ENCODE data around the gene GDF10. TPM values are rescaled to one million over a fixed set of nuclear protein-coding genes. Genes with fewer than 3 reads are reported as not detected.

GDF10 gene
- total RNA-seq, 1 experiment from 2014 or later: not detected

- intact Hi-C loops (cut with micrococcal nuclease): no loop called here
- peaks cover 13% of the 10 kb centered on the region for H3K27me3 Mint-ChIP-seq (ENCODE audit: insufficient read depth, unreplicated experiment)
- POLR2A ChIA-PET: no interaction called here
- no peaks in the 10 kb centered on the region for H3K9me3 Mint-ChIP-seq (ENCODE audit: unreplicated experiment)
- no peak overlapping the region for H3K4me3 Mint-ChIP-seq (ENCODE audit: unreplicated experiment)
- CTCF ChIA-PET: interaction anchor here (1.1 kb wide), 2 partner anchors 19 to 263 kb away, joined by 3 read pairs; no protein-coding TSS in a partner anchor
- TF ChIP-seq CTCF (IDR thresholded peaks at IDR 0.05; ENCODE audit: unreplicated experiment): no peak
- H3K36me3 Mint-ChIP-seq (ENCODE audit: insufficient read depth, unreplicated experiment): peaks cover 5% of the 10 kb centered on the region
- H3K4me1 Mint-ChIP-seq (ENCODE audit: insufficient read depth, unreplicated experiment): no peaks in the 10 kb centered on the region
- no peak for DNase-seq (ENCODE audit: unreplicated experiment)
- no peak overlapping the region for H3K27ac Mint-ChIP-seq (ENCODE audit: low read depth, unreplicated experiment)
- BruUV-seq (replicated peaks): no TSS peak
Observed at GRCh38 chr10:47288236-47288635, 11.8 kb upstream of the GDF10 start.

- no peak for TF ChIP-seq CTCF (IDR thresholded peaks at IDR 0.05; ENCODE audit: unreplicated experiment)
- peaks cover 13% of the 10 kb centered on the region for H3K27me3 Mint-ChIP-seq (ENCODE audit: insufficient read depth, unreplicated experiment)
- no peak for DNase-seq (ENCODE audit: unreplicated experiment)
- no TSS peak for BruUV-seq (replicated peaks)
- H3K9me3 Mint-ChIP-seq (ENCODE audit: unreplicated experiment): no peaks in the 10 kb centered on the region
- H3K36me3 Mint-ChIP-seq (ENCODE audit: insufficient read depth, unreplicated experiment): peaks cover 5% of the 10 kb centered on the region
- H3K27ac Mint-ChIP-seq (ENCODE audit: low read depth, unreplicated experiment): no peak overlapping the region
- ChIA-PET CTCF (interaction anchor here (0.6 to 1.1 kb wide), 5 partner anchors 8 to 264 kb away, joined by 3 read pairs; no protein-coding TSS in a partner anchor), POLR2A (no interaction called here)
- no peak overlapping the region for H3K4me3 Mint-ChIP-seq (ENCODE audit: unreplicated experiment)
- no peaks in the 10 kb centered on the region for H3K4me1 Mint-ChIP-seq (ENCODE audit: insufficient read depth, unreplicated experiment)
- intact Hi-C loops (cut with micrococcal nuclease): no loop called here
Observed at GRCh38 chr10:47288916-47289495, 11.0 kb upstream of the GDF10 start.

GRCh38 chr10:47289921-47290320 is 10.1 kb upstream of the GDF10 start:
- no TSS peak for BruUV-seq (replicated peaks)
- H3K4me1 Mint-ChIP-seq (ENCODE audit: insufficient read depth, unreplicated experiment): no peaks in the 10 kb centered on the region
- no peaks in the 10 kb centered on the region for H3K9me3 Mint-ChIP-seq (ENCODE audit: unreplicated experiment)
- H3K36me3 Mint-ChIP-seq (ENCODE audit: insufficient read depth, unreplicated experiment): peaks cover 5% of the 10 kb centered on the region
- peaks cover 21% of the 10 kb centered on the region for H3K27me3 Mint-ChIP-seq (ENCODE audit: insufficient read depth, unreplicated experiment)
- POLR2A ChIA-PET: no interaction called here
- no peak for DNase-seq (ENCODE audit: unreplicated experiment)
- no peak overlapping the region for H3K4me3 Mint-ChIP-seq (ENCODE audit: unreplicated experiment)
- intact Hi-C loops (cut with micrococcal nuclease): no loop called here
- H3K27ac Mint-ChIP-seq (ENCODE audit: low read depth, unreplicated experiment): no peak overlapping the region
- no peak for TF ChIP-seq CTCF (IDR thresholded peaks at IDR 0.05; ENCODE audit: unreplicated experiment)
- CTCF ChIA-PET: no interaction called here

- ChIA-PET CTCF (no interaction called here), POLR2A (no interaction called here)
- Mint-ChIP-seq H3K27me3 (ENCODE audit: insufficient read depth, unreplicated experiment) (peaks cover 23% of the 10 kb centered on the region), H3K4me1 (ENCODE audit: insufficient read depth, unreplicated experiment) (no peaks in the 10 kb centered on the region), H3K27ac (ENCODE audit: low read depth, unreplicated experiment) (no peak overlapping the region), H3K36me3 (ENCODE audit: insufficient read depth, unreplicated experiment) (peaks cover 5% of the 10 kb centered on the region), H3K4me3 (ENCODE audit: unreplicated experiment) (no peak overlapping the region), H3K9me3 (ENCODE audit: unreplicated experiment) (no peaks in the 10 kb centered on the region)
- DNase-seq (ENCODE audit: unreplicated experiment): no peak
- no peak for TF ChIP-seq CTCF (IDR thresholded peaks at IDR 0.05; ENCODE audit: unreplicated experiment)
- BruUV-seq (replicated peaks): no TSS peak
- intact Hi-C loops (cut with micrococcal nuclease): no loop called here
Observed at GRCh38 chr10:47290338-47290737, 9.7 kb upstream of the GDF10 start.

Measured in MCF 10A (cell line).